ENCODE measurements around the gene DOCK3. TPM values are rescaled to one million over a fixed set of nuclear protein-coding genes. Genes with fewer than 3 reads are reported as not detected.

DOCK3 gene
- total and polyA plus RNA-seq, 10 of the 15 experiments (the other 5 are each of a cell fraction or from before 2014, with no cell fraction given), result 0.02 to 0.52 (median 0.04) TPM; not detected in 5

GRCh38 chr3:51357856-51358255, 683.1 kb downstream of the DOCK3 start:
- no peaks in the 10 kb centered on the region for H3K4me1 ChIP-seq (ENCODE audit: control insufficient read depth, insufficient read depth, low read length)
- no peak overlapping the region for H3K4me2 ChIP-seq (ENCODE audit: control insufficient read depth, insufficient read depth)
- H4K20me1 ChIP-seq (ENCODE audit: control insufficient read depth, insufficient read depth), result no peaks in the 10 kb centered on the region
- ChIA-PET SMC1A (ENCODE audit: uncharacterized antibody, unreplicated experiment) (no interaction called here), RAD21 (ENCODE audit: unreplicated experiment) (no interaction called here), POLR2A (no interaction called here), CTCF (no interaction called here)
- in situ Hi-C loops (cut with MboI), result no loop called here
- H3K27ac ChIP-seq (ENCODE audit: control insufficient read depth, insufficient read depth), result no peak overlapping the region
- peaks cover 0 to 2% of the 10 kb centered on the region in 2 experiments; a peak in 1 of 4 replicates for H3K27me3 ChIP-seq (replicated peaks in 1 of 2; ENCODE audit: control insufficient read depth in 2 of 2, insufficient read depth in 2 of 2, low read length in 1 of 2)
- BruUV-seq (replicated peaks), result no TSS peak
- no peaks in the 10 kb centered on the region for H3K79me2 ChIP-seq (ENCODE audit: control insufficient read depth, insufficient read depth, low read length)
- H3K9ac ChIP-seq (ENCODE audit: control insufficient read depth, insufficient read depth, low read length), result no peak overlapping the region
- TF ChIP-seq RFX5 (IDR thresholded peaks at IDR 0.05; ENCODE audit: low read depth, low read length), result no peak
- no peak for TF ChIP-seq TCF3 (IDR thresholded peaks at IDR 0.05; ENCODE audit: borderline replicate concordance, insufficient read depth, low read depth, low read length)
- no peak for TF ChIP-seq ATF3 (IDR thresholded peaks at IDR 0.05; ENCODE audit: borderline replicate concordance, extremely low read depth, low read depth, low read length)
- no peak for TF ChIP-seq ATF2 (IDR thresholded peaks at IDR 0.05; ENCODE audit: low read length)
- TF ChIP-seq IRF5 (IDR thresholded peaks at IDR 0.05; ENCODE audit: borderline replicate concordance), result no peak
- TF ChIP-seq FOXK2 (IDR thresholded peaks at IDR 0.05), result no peak
- TF ChIP-seq MLLT1 (IDR thresholded peaks at IDR 0.05), result no peak
- no peak for TF ChIP-seq BCL11A (IDR thresholded peaks at IDR 0.05; ENCODE audit: low read depth, low read length)
- TF ChIP-seq POLR2AphosphoS2 (IDR thresholded peaks at IDR 0.05; ENCODE audit: low read depth, low read length), result no peak
- no peak for TF ChIP-seq BACH1 (IDR thresholded peaks at IDR 0.05; ENCODE audit: borderline replicate concordance)
- no peak for TF ChIP-seq MEF2B (IDR thresholded peaks at IDR 0.05; ENCODE audit: partially characterized antibody, poor library complexity, severe bottlenecking)
- no peak for TF ChIP-seq REST (IDR thresholded peaks at IDR 0.05; ENCODE audit: low read depth, low read length)
- TF ChIP-seq ZNF24 (IDR thresholded peaks at IDR 0.05), result no peak
- no peak for TF ChIP-seq MYC (IDR thresholded peaks at IDR 0.05; ENCODE audit: insufficient read depth, insufficient read length, insufficient replicate concordance, low read length, severe bottlenecking)
- TF ChIP-seq IKZF2 (IDR thresholded peaks at IDR 0.05), result no peak
- WGBS (ENCODE audit: insufficient coverage, insufficient replicate concordance, low lambda C conversion rate, missing lambda C conversion rate), result 25% methylated on average over 4 of the region's 4 CpGs
- H3K4me3 ChIP-seq, result no peak overlapping the region
- intact Hi-C loops (cut with micrococcal nuclease; ENCODE audit: unreplicated experiment), result no loop called here
- ATAC-seq, result no peak
- no peak for FAIRE-seq
- H3K36me3 ChIP-seq (ENCODE audit: control insufficient read depth in 2 of 2, insufficient read depth in 2 of 2, low read length in 1 of 2), result no peaks in the 10 kb centered on the region
- no peak for DNase-seq (ENCODE audit: low read depth, low spot score)
- no peaks in the 10 kb centered on the region for H3K9me3 ChIP-seq (replicated peaks; ENCODE audit: control insufficient read depth, insufficient read depth, low read length)
- H2AFZ ChIP-seq (ENCODE audit: control insufficient read depth, low read depth, low read length), result no peak overlapping the region
